PC-3 (cell line): ENCODE measurements around the gene SARM1. TPM values are rescaled to one million over a fixed set of nuclear protein-coding genes. Genes with fewer than 3 reads are reported as not detected.

Experiments
- ATAC-seq: fragments of 200-7000 bp; cut with Tn5 transposase; 2 replicates; pipeline ENCODE4 v1.9.1; 2020; ENCODE audit warnings: mild to moderate bottlenecking, moderate library complexity
- BruUV-seq: library from RNA; stranded (reverse); fragments of 400-500 nt; replicated peaks from 2 replicates; lab custom pipeline; 2021; lab: Mats Ljungman, UMichigan
- CTCF ChIA-PET: fragments of 300-600 bp; sonication (Branson Sonifier 250); formaldehyde crosslinking; loops from one replicate; lab custom pipeline; 2022; ENCODE audit warnings: antibody characterized with exemption; lab: Charles Lee
- POLR2A ChIA-PET: fragments of 300-600 bp; sonication (Branson Sonifier 250); formaldehyde crosslinking; loops from one replicate; lab custom pipeline; 2022; ENCODE audit warnings: antibody characterized with exemption; ENCODE audit not compliant: unreplicated experiment; lab: Charles Lee
- DNase-seq: peaks from one replicate; pipeline ENCODE4 v3.0.0-alpha.2; 2015
- H2AFZ ChIP-seq: fragments of 300-600 bp; sonication (generic); 2 replicates; pipeline ENCODE4 v1.6.0; 2016; ENCODE audit warnings: antibody characterized with exemption, low read length
- H3F3A ChIP-seq: fragments of 300-600 bp; sonication (generic); one replicate; pipeline ENCODE4 v1.6.0; 2017; ENCODE audit warnings: antibody characterized with exemption, low read length, control low read depth, mild to moderate bottlenecking; ENCODE audit not compliant: unreplicated experiment
- H3K27ac ChIP-seq: fragments of 300-600 bp; sonication (generic); 2 replicates; pipeline ENCODE4 v1.5.1; 2016; ENCODE audit warnings: mild to moderate bottlenecking, low read length
- H3K27me3 ChIP-seq: fragments of 300-600 bp; sonication (generic); 2 replicates; pipeline ENCODE4 v1.6.1; 2016; ENCODE audit warnings: low read length, mixed read lengths
- H3K36me3 ChIP-seq: fragments of 300-600 bp; sonication (generic); 2 replicates; pipeline ENCODE4 v1.6.1; 2016; ENCODE audit warnings: low read depth, mixed run types, low read length, mixed read lengths
- H3K4me1 ChIP-seq: fragments of 300-600 bp; sonication (generic); 2 replicates; pipeline ENCODE4 v1.5.1; 2016; ENCODE audit warnings: low read length; ENCODE audit not compliant: insufficient read depth
- H3K4me2 ChIP-seq: fragments of 300-600 bp; sonication (generic); 2 replicates; pipeline ENCODE4 v1.6.0; 2016; ENCODE audit warnings: low read length
- H3K4me3 ChIP-seq: fragments of 300-600 bp; sonication (generic); 2 replicates; pipeline ENCODE4 v1.5.1; 2016; ENCODE audit warnings: mild to moderate bottlenecking, low read length, mixed read lengths
- H3K79me2 ChIP-seq: fragments of 300-600 bp; sonication (generic); 2 replicates; pipeline ENCODE4 v1.6.1; 2017; ENCODE audit warnings: low read length, mixed read lengths
- H3K9ac ChIP-seq: fragments of 300-600 bp; sonication (generic); 2 replicates; pipeline ENCODE4 v1.6.0; 2016; ENCODE audit warnings: mild to moderate bottlenecking, low read length
- H3K9me2 ChIP-seq: fragments of 300-600 bp; sonication (generic); replicated peaks from 2 replicates; pipeline ENCODE4 v1.6.1; 2016; ENCODE audit warnings: mixed run types, low read length, mixed read lengths
- H3K9me3 ChIP-seq: fragments of 300-600 bp; sonication (generic); 2 replicates; pipeline ENCODE4 v1.6.1; 2016; ENCODE audit warnings: low read length, mixed read lengths
- H4K20me1 ChIP-seq: fragments of 300-600 bp; sonication (generic); 2 replicates; pipeline ENCODE4 v1.6.1; 2016; ENCODE audit warnings: low read length, mixed read lengths
- CTCF ChIP-seq: fragments of 300-600 bp; sonication (generic); conservative IDR thresholded peaks from 2 replicates; pipeline ENCODE4 v1.5.1; 2017; ENCODE audit warnings: antibody characterized with exemption, low read depth, mild to moderate bottlenecking, low read length
- EZH2 ChIP-seq: fragments of 300-600 bp; sonication (generic); IDR thresholded peaks from one replicate; pipeline ENCODE4 v1.6.1; 2017; ENCODE audit warnings: antibody characterized with exemption, mild to moderate bottlenecking, low read length; ENCODE audit not compliant: unreplicated experiment
- EZH2phosphoT487 ChIP-seq: fragments of 300-600 bp; sonication (generic); IDR thresholded peaks from 2 replicates; pipeline ENCODE4 v1.6.1; 2018; ENCODE audit warnings: mild to moderate bottlenecking, antibody characterized with exemption, low read length, borderline replicate concordance
- intact Hi-C: fragments of 100-400 bp; cut with micrococcal nuclease; formaldehyde crosslinking; loops from 2 replicates; pipeline ENCODE4 v1.9.0; 2023
- total RNA-seq: library from RNA; depleted of rRNA; stranded (reverse); fragments of >200 nt; gene quantifications from 2 replicates; pipeline ENCODE4 v1.2.3, GENCODE V29; 2014

The SARM1 gene
- total RNA-seq, 1 experiment from 2014 or later: 6.7 TPM

GRCh38 chr17:28390563-28390962 is 19.1 kb downstream of the SARM1 start:
- no peak for TF ChIP-seq EZH2
- no peak for TF ChIP-seq CTCF
- TF ChIP-seq EZH2phosphoT487: no peak
- no peak overlapping the region for H3K27ac ChIP-seq
- no peak overlapping the region for H3K4me3 ChIP-seq
- no peaks in the 10 kb centered on the region for H3F3A ChIP-seq
- POLR2A ChIA-PET: no interaction called here
- peaks cover 5% of the 10 kb centered on the region; the same call in 1 of the 2 replicates for H3K79me2 ChIP-seq
- no peak overlapping the region for H3K9ac ChIP-seq
- H4K20me1 ChIP-seq: no peaks in the 10 kb centered on the region
- CTCF ChIA-PET: no interaction called here
- no peak overlapping the region for H3K4me2 ChIP-seq
- peaks cover under 1% of the 10 kb centered on the region; the same call in 1 of the 2 replicates for H3K4me1 ChIP-seq
- no TSS peak for BruUV-seq
- no peaks in the 10 kb centered on the region for H3K27me3 ChIP-seq
- DNase-seq (no peak), ATAC-seq (no peak)
- intact Hi-C loops: no loop called here
- no peaks in the 10 kb centered on the region for H3K9me2 ChIP-seq
- no peak overlapping the region for H2AFZ ChIP-seq
- H3K36me3 ChIP-seq: no peaks in the 10 kb centered on the region; the same call in none of the 2 replicates
- no peaks in the 10 kb centered on the region for H3K9me3 ChIP-seq

GRCh38 chr17:28390984-28391383 is 19.5 kb downstream of the SARM1 start:
- H3K27me3 ChIP-seq: no peaks in the 10 kb centered on the region
- H3F3A ChIP-seq: no peaks in the 10 kb centered on the region
- no peaks in the 10 kb centered on the region for H3K9me2 ChIP-seq
- CTCF ChIA-PET: no interaction called here
- H3K36me3 ChIP-seq: no peaks in the 10 kb centered on the region; the same call in none of the 2 replicates
- H2AFZ ChIP-seq: no peak overlapping the region
- no peaks in the 10 kb centered on the region for H3K9me3 ChIP-seq
- no peak overlapping the region for H3K9ac ChIP-seq
- ATAC-seq: no peak
- POLR2A ChIA-PET: no interaction called here
- intact Hi-C loops: no loop called here
- H3K4me1 ChIP-seq: no peaks in the 10 kb centered on the region
- H3K79me2 ChIP-seq: peaks cover 1% of the 10 kb centered on the region; the same call in 1 of the 2 replicates
- no TSS peak for BruUV-seq
- TF ChIP-seq EZH2: no peak
- no peaks in the 10 kb centered on the region for H4K20me1 ChIP-seq
- no peak for DNase-seq
- H3K27ac ChIP-seq: no peak overlapping the region
- no peak overlapping the region for H3K4me3 ChIP-seq
- no peak overlapping the region for H3K4me2 ChIP-seq

DNA sequence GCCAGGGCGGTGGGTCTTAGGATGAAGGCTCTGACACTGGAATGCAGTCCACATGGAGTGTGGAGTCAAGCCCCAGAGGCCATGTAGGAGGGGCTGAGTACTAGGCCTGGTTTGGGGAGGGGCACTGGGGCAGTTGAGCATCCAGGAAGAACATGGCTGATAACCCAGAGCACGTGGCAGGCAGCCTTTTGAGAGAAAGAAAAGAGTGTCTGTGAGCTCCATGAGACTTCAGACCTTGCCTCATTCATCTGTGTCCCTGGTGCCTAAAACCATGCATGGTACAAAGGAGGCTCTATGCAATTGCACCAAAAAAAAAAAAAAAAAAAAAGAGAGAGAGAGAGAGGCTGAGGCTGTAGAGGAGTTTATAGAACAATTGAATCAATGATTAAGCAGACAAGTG is 19.9 kb downstream of the SARM1 start:
- no peaks in the 10 kb centered on the region for H3K27me3 ChIP-seq
- no peak overlapping the region for H2AFZ ChIP-seq
- no peaks in the 10 kb centered on the region for H4K20me1 ChIP-seq
- TF ChIP-seq EZH2 (no peak), EZH2phosphoT487 (no peak), CTCF (no peak)
- no peak overlapping the region for H3K4me2 ChIP-seq
- H3K9me3 ChIP-seq: no peaks in the 10 kb centered on the region
- no peak overlapping the region for H3K9ac ChIP-seq
- H3K9me2 ChIP-seq: no peaks in the 10 kb centered on the region
- ChIA-PET POLR2A (no interaction called here), CTCF (no interaction called here)
- DNase-seq (no peak), ATAC-seq (no peak)
- H3K4me3 ChIP-seq: no peak overlapping the region
- H3K79me2 ChIP-seq: no peaks in the 10 kb centered on the region
- no TSS peak for BruUV-seq
- H3K27ac ChIP-seq: no peak overlapping the region
- no peaks in the 10 kb centered on the region for H3F3A ChIP-seq
- H3K36me3 ChIP-seq: no peaks in the 10 kb centered on the region; the same call in none of the 2 replicates
- H3K4me1 ChIP-seq: no peaks in the 10 kb centered on the region
- intact Hi-C loops: no loop called here
